K562 (cell line): Measurements from ENCODE around the gene AACS.

ENCODE experiments used
- DNMT1 ChIP-seq: fragments of 450-650 bp; IDR thresholded peaks from 2 replicates; pipeline ENCODE4 v1.6.1; 2016; ENCODE audit warnings: antibody characterized with exemption, mild to moderate bottlenecking
- KDM1A ChIP-seq, 2 experiments: fragments of 450-650 bp; IDR thresholded peaks; 2 replicates each; pipeline ENCODE4 v1.6.1; 2016; ENCODE audit warnings: mild to moderate bottlenecking in 2 of 2
- NCOA1 ChIP-seq: fragments of 450-650 bp; IDR thresholded peaks from 2 replicates; pipeline ENCODE4 v1.6.1; 2016; ENCODE audit warnings: low read depth
- PHF21A ChIP-seq: fragments of 450-650 bp; IDR thresholded peaks from 2 replicates; pipeline ENCODE4 v1.6.1; 2017; ENCODE audit warnings: low read depth, borderline replicate concordance
- POLR2A ChIP-seq: fragments of 450-650 bp; conservative IDR thresholded peaks from 2 replicates; pipeline ENCODE4 v1.6.1; 2016
- POU5F1 ChIP-seq: fragments of 150-350 bp; IDR thresholded peaks from 2 replicates; pipeline ENCODE4 v1.6.1; 2014; ENCODE audit warnings: borderline replicate concordance, low read length, low read depth, mild to moderate bottlenecking; ENCODE audit not compliant: partially characterized antibody
- RBM22 ChIP-seq: fragments of 200-400 bp; formaldehyde crosslinking; IDR thresholded peaks from 2 replicates; pipeline ENCODE4 v1.6.1; 2018; ENCODE audit warnings: low read length, low read depth; ENCODE audit not compliant: poor library complexity, severe bottlenecking
- ZEB2 ChIP-seq: fragments of 450-650 bp; IDR thresholded peaks from 2 replicates; pipeline ENCODE4 v1.6.1; 2016
- ZNF384 ChIP-seq: IDR thresholded peaks from 2 replicates; pipeline ENCODE4 v1.6.1; 2012; ENCODE audit warnings: low read depth, low read length, improper control_type of control experiment
- TF ChIP-seq, protein P1 (sequence below), 3 experiments: IDR thresholded peaks in 2 of 3; conservative IDR thresholded peaks in 1 of 3; 2 replicates each; pipeline ENCODE4 v1.5.1; 2011 to 2012; ENCODE audit warnings: low read length in 3 of 3, mild to moderate bottlenecking in 3 of 3, control low read depth in 2 of 3, improper control_type of control experiment in 1 of 3, inconsistent platforms in 1 of 3, low read depth in 1 of 3, mixed read lengths in 1 of 3, moderate library complexity in 1 of 3; ENCODE audit not compliant: insufficient read depth in 2 of 3

GRCh38 chr12:125110641-125111360 lies 45.6 kb downstream of the AACS start:
- TF ChIP-seq, protein P1, sequence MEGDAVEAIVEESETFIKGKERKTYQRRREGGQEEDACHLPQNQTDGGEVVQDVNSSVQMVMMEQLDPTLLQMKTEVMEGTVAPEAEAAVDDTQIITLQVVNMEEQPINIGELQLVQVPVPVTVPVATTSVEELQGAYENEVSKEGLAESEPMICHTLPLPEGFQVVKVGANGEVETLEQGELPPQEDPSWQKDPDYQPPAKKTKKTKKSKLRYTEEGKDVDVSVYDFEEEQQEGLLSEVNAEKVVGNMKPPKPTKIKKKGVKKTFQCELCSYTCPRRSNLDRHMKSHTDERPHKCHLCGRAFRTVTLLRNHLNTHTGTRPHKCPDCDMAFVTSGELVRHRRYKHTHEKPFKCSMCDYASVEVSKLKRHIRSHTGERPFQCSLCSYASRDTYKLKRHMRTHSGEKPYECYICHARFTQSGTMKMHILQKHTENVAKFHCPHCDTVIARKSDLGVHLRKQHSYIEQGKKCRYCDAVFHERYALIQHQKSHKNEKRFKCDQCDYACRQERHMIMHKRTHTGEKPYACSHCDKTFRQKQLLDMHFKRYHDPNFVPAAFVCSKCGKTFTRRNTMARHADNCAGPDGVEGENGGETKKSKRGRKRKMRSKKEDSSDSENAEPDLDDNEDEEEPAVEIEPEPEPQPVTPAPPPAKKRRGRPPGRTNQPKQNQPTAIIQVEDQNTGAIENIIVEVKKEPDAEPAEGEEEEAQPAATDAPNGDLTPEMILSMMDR (IDR thresholded peaks at IDR 0.05 in 2 of 3, conservative IDR thresholded peaks at IDR 0.05 in 1 of 3; ENCODE audit: insufficient read depth in 2 of 3, low read depth in 1 of 3, low read length in 3 of 3): no peak
- no peak for TF ChIP-seq PHF21A
- no peak for TF ChIP-seq NCOA1
- TF ChIP-seq POU5F1: no peak
- no peak for TF ChIP-seq POLR2A
- TF ChIP-seq ZNF384: no peak
- TF ChIP-seq RBM22: no peak
- no peak for TF ChIP-seq ZEB2
- TF ChIP-seq KDM1A (IDR thresholded peaks at IDR 0.05): no peak
- TF ChIP-seq DNMT1: no peak
